Activated CD4-positive, alpha-beta T cell treated with anti-CD3 and anti-CD28 coated beads for 36 hours (primary cell): Measurements from ENCODE around the gene AIMP2. TPM values are rescaled to one million over a fixed set of nuclear protein-coding genes. Genes with fewer than 3 reads are reported as not detected.
"Not testable (repeated sequence)": the region's sequence is repeated elsewhere in the genome, so short reads cannot be mapped to it uniquely, and the experiment has no call there.

Experiments
- ATAC-seq: fragments of 200-7000 bp; cut with Tn5 transposase; one replicate; pipeline ENCODE4 v1.10.0; 2021; ENCODE audit warnings: mild to moderate bottlenecking, moderate library complexity
- CTCF ChIA-PET: fragments of 350-600 bp; sonication (Branson Sonifier 250); formaldehyde crosslinking; loops from one replicate; lab custom pipeline; 2021; ENCODE audit warnings: antibody characterized with exemption; lab: Charles Lee
- POLR2A ChIA-PET: fragments of 350-600 bp; sonication (Branson Sonifier 250); formaldehyde crosslinking; loops from one replicate; lab custom pipeline; 2021; ENCODE audit warnings: antibody characterized with exemption, inconsistent platforms; lab: Charles Lee
- DNase-seq: peaks from one replicate; pipeline ENCODE4 v3.0.0-alpha.2; 2020
- H3K27ac Mint-ChIP-seq: one replicate; pipeline ENCODE4 v1.8.0; 2021; ENCODE audit warnings: mixed read lengths
- H3K27me3 Mint-ChIP-seq: one replicate; pipeline ENCODE4 v1.8.0; 2021; ENCODE audit warnings: mixed read lengths
- H3K36me3 Mint-ChIP-seq: one replicate; pipeline ENCODE4 v1.8.0; 2021; ENCODE audit warnings: low read depth, mixed read lengths
- H3K4me1 Mint-ChIP-seq: one replicate; pipeline ENCODE4 v1.8.0; 2021; ENCODE audit warnings: mixed read lengths
- H3K4me3 Mint-ChIP-seq: one replicate; pipeline ENCODE4 v1.8.0; 2021; ENCODE audit warnings: mild to moderate bottlenecking, moderate library complexity, mixed read lengths
- H3K9me3 Mint-ChIP-seq: one replicate; pipeline ENCODE4 v1.8.0; 2021; ENCODE audit warnings: low read depth, mixed read lengths
- intact Hi-C, 2 experiments: fragments of 100-400 bp; cut with DNase I in 1 of 2; cut with micrococcal nuclease in 1 of 2; formaldehyde crosslinking; loops; one replicate each; pipeline versions ENCODE4 v1.14.2 to v1.15.1; 2022 to 2024; cut with DNase I, micrococcal nuclease
- total RNA-seq, 2 experiments: library from RNA; stranded (reverse); gene quantifications; one replicate each; pipeline ENCODE4 v1.2.3, GENCODE V29; 2021

The AIMP2 gene
- total RNA-seq, 2 experiments from 2014 or later: 50.1 to 56.0 TPM

DNA sequence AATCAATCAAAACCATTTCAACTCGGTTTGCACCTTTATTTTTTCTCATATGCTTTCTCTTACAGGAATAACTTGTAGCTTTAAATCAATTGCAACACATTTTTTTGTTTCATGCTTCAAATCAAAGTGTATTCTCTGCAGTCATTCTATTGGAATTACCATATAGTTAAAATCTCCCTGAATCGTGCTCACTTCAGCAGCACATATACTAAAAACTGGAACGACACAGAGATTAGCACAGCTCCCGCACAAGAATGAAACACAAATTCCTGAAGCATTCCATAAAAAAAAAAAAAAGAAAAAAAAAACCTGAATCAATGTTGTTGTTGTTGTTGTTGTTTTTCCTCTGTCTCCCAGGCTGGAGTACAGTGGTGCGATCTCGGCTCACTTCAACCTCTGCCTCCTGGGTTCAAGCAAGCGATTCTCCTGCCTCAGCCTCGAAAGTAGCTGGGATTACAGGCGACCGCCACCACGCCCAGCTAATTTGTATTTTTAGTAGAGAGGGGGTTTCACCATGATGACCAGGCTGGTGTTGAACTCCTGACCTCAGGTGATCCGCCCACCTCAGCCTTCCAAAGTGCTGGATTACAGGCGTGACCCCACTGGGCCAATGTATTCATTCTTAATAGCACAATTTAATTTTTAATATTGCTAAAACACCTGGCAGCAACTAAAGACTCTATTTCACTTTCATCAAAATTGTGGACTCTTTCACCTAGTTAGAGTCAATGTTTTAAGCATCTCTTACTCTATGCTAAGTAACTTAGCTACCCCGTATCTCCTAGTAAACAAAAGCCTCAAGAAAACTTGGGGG is 48.5 kb downstream of the AIMP2 start:
- ChIA-PET POLR2A (interaction anchor here (0.6 to 0.8 kb wide), 3 partner anchors 48 to 279 kb away, joined by 3 to 8 read pairs (median 6); partner anchors contain the start of genes AIMP2 and PMS2), CTCF (interaction anchor here (0.6 to 1.5 kb wide), 5 partner anchors 27 to 1047 kb away, joined by 3 to 4 read pairs (median 3); no protein-coding TSS in a partner anchor)
- DNase-seq: no peak
- intact Hi-C loops: no loop called here
- Mint-ChIP-seq H3K4me1 (peaks cover 21% of the 10 kb centered on the region), H3K36me3 (peaks cover 19% of the 10 kb centered on the region), H3K27ac (peak overlapping the region; percentile 96), H3K27me3 (no peaks in the 10 kb centered on the region), H3K4me3 (peak overlapping the region; percentile 86), H3K9me3 (no peaks in the 10 kb centered on the region)
- ATAC-seq: no peak

DNA sequence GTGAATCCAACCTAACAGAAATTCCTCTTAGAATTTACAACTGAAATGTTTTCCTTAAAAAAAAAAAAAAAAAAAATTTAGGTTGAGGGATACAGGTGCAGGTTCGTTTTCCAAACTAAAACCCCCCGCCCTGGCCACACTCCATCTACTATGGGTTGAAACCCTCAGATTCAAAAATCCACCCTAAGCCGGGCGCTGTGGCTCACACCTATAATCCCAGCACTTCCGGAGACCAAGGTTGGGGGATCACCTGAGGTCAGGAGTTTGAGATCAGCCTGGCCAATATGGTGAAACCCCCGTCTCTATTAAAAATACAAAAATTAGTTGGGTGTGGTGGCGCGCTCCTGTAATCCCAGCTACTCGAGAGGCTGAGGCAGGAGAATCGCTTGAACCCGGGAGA is 50.9 kb downstream of the AIMP2 start:
- peaks cover 19% of the 10 kb centered on the region for H3K4me1 Mint-ChIP-seq
- CTCF ChIA-PET: interaction anchor here (1.1 kb wide), 1 partner anchor 10 kb away, joined by 3 read pairs; no protein-coding TSS in a partner anchor
- ATAC-seq, DNase-seq, H3K4me3 Mint-ChIP-seq, H3K9me3 Mint-ChIP-seq, H3K36me3 Mint-ChIP-seq, intact Hi-C loops, H3K27ac Mint-ChIP-seq, POLR2A ChIA-PET, H3K27me3 Mint-ChIP-seq: not testable (repeated sequence)

DNA sequence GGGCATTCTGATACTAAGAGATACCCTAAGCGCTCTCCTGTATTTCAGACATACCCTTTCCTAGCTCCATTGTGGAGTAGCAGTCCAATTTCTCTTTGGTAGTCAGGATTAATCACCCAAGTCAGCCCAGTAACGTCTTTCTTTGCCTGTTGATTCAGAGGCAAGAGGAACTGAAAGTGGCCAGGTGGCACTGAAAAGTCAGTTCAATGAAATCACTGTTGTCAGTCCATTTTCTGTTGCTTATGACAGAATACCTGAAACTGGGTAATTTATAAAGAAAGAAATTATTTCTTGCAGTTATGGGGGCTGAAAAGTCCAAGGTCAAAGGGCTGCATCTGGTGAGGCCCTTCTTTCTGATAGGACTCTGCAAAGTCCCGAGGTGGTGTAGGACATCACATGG is 62.3 kb downstream of the AIMP2 start:
- POLR2A ChIA-PET: no interaction called here
- DNase-seq (no peak), ATAC-seq (no peak)
- no peaks in the 10 kb centered on the region for H3K36me3 Mint-ChIP-seq
- H3K4me3 Mint-ChIP-seq: no peak overlapping the region
- CTCF ChIA-PET: no interaction called here
- H3K9me3 Mint-ChIP-seq: no peaks in the 10 kb centered on the region
- intact Hi-C loops: no loop called here
- no peak overlapping the region for H3K27ac Mint-ChIP-seq
- H3K4me1 Mint-ChIP-seq: no peaks in the 10 kb centered on the region
- no peaks in the 10 kb centered on the region for H3K27me3 Mint-ChIP-seq

Other genes starting within 250 kb of the AIMP2 start
- gene RNF216, start 227.6 kb upstream of the AIMP2 start, total RNA-seq: 10 to 100 TPM; 37.2 to 41.1 TPM
- gene OCM, start 128.5 kb upstream of the AIMP2 start, total RNA-seq: not detected
- gene CCZ1, start 110.5 kb upstream of the AIMP2 start, total RNA-seq: 100 to 1,000 TPM in 1 of 2 experiments, 10 to 100 TPM in 1; 90.2 to 132 TPM
- gene RSPH10B, start 38.6 kb upstream of the AIMP2 start, total RNA-seq: under 1 TPM; 0.19 to 0.27 TPM
- 10 to 100 TPM; 26.9 to 29.0 TPM for gene PMS2, start 223 bp upstream of the AIMP2 start, total RNA-seq
- gene ANKRD61, start 22.1 kb downstream of the AIMP2 start, total RNA-seq: under 1 TPM; 0.19 to 0.32 TPM
- 100 to 1,000 TPM; 104 to 114 TPM for gene EIF2AK1, start 49.9 kb downstream of the AIMP2 start, total RNA-seq
- 10 to 100 TPM in 1 of 2 experiments, 1 to 10 TPM in 1; 9.2 to 11.9 TPM for gene USP42, start 95.7 kb downstream of the AIMP2 start, total RNA-seq